ENCODE measurements around the gene BCL2L13.
"Not testable (repeated sequence)": the region's sequence is repeated elsewhere in the genome, so short reads cannot be mapped to it uniquely, and the experiment has no call there.

The BCL2L13 gene

DNA sequence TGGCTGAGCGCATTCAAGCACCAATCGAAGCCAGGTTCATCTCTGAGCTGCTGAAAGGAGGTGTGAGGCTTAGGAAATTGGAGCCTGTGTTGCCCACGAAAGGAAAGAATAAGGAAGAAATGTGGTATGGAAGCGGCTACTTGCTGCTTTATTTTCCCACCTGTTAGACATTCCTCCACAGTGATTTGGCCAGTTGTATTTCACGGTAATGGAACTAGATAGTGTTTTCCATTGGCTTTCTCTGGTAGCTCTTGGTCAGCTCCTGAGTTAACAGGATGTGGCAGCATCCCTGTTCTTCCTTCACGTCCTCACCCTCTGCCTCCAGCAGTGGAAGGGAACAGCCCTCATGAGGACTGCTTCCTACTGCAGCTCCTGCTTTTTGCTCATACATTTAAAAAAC is 91.0 kb downstream of the BCL2L13 start:
- no peak for DNase-seq

DNA sequence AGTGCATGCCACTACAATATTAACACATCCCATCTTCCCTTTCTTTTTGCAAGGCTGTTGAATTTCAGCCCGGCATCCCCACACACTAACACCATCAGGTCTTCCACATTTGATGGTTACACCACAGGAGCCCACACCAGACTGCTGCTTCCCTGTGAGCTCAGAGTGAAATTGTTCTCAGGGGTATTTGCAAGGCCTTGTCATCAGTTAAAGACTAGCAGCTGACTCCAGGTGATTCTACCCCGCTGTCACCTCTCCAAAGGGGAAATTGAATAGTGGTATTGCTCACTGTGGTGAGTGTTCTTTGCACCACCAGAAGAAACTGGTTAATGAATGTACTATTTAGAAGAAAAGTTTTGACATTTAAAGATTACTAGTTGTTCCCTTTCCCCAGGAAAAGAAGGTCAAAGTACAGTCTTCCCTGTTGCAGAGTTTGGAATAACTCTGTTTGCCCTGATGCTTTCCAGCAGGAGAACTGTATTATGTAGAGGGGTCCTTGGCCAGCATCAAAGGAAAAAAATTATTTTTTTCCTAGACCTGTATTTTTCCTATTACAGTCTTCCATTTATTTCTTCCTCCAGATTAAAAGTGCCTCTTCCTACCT is 93.8 kb downstream of the BCL2L13 start:
- no peak for DNase-seq

DNA sequence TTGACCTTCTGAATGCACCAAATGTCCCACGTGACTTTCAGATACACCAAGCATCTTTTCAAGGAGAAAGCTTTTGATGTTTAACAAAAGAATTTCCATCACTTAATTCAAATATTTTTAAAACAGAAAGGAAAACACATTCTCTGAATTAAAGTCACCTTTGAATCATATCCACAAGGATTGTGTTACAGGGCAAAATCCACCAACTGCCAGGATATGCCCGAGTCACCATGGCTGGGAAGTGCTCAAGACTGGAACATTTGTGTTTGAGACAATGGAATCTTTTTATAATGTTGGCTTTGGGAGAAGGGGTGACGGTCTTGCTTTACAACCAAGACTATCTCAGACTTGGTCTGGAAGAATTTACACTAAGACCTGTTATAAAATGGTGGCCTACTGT is 94.9 kb downstream of the BCL2L13 start:
- no peak for DNase-seq

- DNase-seq = no peak
These were observed 95.6 kb downstream of the BCL2L13 start for GRCh38 chr22:17734187-17734586.

- DNase-seq = no peak
These were observed 100.0 kb downstream of the BCL2L13 start for GRCh38 chr22:17738386-17739128.

DNA sequence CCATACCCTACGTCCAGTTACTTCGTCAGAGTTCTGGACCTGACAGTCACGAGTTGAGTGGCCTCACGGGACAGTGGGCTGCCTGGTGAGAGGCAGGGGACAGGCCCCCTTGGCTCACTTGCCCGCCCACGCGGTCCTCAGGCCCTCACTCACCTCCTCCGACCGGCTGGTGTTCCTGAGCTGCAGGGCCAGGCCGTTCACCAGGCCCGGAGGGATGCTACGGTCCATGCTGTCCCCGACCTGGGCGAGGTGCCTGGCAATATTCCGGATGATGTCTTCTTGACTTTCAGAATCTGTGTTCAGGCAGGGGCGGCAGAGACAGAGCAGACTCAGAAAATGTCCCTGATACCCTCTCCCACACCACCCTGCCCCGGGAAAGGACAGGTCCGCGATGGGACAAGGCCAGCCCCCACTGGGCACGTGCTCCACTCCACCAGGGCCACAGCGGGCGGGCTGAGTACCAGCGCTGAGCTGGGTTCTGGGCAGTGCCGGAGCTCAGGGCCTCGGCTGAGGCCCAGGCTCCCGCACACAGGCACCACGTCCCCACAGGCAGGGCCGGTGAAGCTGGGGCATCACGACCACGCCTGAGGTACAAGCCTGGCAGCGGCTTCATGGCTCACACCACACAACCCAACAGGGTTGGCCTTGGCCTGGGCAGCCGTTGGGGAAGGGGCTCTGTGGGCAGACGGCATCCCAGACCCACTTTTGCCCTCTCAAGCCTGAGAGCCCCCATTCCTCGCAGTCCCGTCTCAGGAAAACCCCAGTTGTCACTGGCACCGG is 100.8 kb downstream of the BCL2L13 start:
- no peak for DNase-seq

GRCh38 chr22:17741866-17742526 is 103.4 kb downstream of the BCL2L13 start:
- no peak for DNase-seq

GRCh38 chr22:17742527-17742902 is 104.0 kb downstream of the BCL2L13 start:
- peak; percentile 88 for DNase-seq

DNA sequence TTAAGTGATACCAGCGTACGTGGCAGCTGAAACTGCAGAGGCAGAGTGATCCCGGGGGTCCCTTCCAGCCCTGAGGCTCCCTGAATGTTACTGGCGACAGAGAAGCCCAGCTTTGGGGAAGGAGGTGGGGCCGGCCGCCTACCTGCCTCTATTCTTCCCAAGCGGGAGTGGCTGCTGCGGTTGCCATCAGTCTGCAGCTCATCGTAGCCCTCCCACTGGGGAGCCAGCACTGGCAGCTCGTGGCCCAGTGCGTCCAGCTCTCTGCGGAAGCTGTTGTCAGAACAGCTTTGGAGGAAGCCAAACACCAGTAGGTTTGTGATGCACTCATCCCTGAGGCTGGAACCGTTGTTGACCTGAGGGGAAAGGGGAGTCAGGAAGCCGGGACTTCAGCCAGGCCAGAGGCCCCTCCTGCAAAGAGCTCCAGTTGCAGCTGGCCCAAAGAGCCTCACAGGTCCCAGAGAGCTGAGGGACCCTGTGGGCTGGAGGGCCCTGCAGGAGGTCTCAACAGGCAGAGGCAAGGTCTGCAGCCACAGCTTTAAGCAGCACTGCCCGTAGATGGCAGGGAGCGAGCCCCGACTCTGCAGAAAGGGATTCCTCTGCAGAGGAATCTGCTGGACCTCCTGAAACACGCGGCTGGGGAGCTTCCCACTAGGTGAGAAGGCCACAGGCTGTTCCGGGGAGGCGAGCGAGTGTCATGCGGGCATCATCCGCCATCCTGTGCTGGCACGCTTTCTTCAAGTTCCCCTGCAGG is 105.3 kb downstream of the BCL2L13 start:
- DNase-seq = no peak

DNA sequence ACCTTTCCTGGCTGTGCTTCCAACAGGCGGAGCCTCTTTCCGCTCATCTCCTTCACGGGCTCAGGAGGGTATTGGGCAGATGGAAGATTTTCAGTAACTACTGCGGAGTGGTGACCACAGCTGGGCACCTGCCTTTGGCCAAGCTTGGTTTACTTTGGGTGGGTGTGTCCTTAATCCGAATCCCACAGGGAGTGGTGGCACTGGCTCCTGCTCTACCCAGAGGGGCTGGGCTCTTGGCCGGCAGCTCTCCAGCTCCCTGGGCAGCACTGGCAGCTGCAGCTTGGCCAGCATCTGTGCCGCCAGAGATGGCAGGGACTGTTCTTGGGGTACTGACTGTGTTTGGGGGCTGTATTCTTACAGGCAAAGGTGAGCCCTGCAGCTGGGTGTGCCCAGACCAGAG is 105.9 kb downstream of the BCL2L13 start:
- DNase-seq = no peak

- DNase-seq = no peak
These were observed 108.4 kb downstream of the BCL2L13 start for GRCh38 chr22:17746916-17747315.

- no peak for DNase-seq
These were observed 110.2 kb downstream of the BCL2L13 start for GRCh38 chr22:17748555-17749353.

GRCh38 chr22:17749605-17750395 is 111.2 kb downstream of the BCL2L13 start:
- DNase-seq = no peak

GRCh38 chr22:17751596-17751995 is 113.0 kb downstream of the BCL2L13 start:
- no peak for DNase-seq

GRCh38 chr22:17753401-17753989 is 114.9 kb downstream of the BCL2L13 start:
- no peak for DNase-seq

DNA sequence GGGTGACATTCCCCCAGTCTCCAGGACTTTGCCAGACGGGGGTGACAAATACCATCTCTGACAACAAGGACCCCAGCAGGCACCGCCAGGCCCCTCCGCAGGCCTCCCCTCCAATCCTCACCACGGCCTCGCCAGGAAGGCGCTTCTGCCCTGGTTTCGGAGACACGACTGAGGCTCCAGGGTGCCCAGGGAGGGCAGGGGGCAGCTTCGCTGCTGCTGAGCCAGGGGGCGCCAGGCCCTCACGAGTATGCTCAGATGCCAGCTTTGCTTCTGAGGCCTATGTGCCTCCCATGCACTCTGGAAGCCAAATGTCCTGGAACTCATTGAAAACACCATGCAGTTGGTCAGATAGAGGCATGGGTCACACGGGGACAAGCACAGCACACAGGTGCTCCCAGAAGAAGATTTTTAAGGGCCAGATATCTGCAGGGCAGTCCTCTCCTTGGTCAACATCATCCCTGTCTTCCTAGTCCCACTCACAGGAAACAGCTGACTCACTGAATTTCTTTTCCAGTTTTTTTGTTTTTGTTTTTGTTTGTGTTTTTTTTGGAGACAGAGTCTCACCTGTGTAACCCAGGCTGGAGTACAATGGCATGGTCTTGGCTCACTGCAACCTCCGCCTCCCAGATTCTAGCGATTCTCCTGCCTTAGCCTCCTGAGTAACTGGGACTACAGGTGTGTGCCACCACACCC is 115.8 kb downstream of the BCL2L13 start:
- peak; percentile 74 for DNase-seq

GRCh38 chr22:17761138-17761488 is 122.6 kb downstream of the BCL2L13 start:
- DNase-seq = no peak

DNA sequence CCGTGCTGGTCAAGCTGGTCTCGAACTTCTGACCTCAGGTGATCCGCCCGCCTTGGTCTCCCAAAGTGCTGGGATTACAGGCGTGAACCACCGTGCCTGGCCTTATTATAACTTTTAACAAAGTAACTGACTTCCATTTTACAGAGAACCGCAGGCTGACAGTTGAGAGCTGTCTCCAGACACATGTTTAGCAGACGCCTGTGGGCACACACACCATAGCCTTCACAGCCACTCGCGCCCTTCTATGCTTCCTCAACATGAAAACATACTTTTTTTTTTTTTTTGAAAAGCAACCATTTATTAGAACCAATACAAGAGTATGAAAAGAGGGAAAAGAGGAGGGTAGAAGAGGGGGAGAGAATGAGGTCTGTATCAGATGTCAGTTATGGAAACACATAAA is 124.9 kb downstream of the BCL2L13 start:
- not testable (repeated sequence) for DNase-seq

DNA sequence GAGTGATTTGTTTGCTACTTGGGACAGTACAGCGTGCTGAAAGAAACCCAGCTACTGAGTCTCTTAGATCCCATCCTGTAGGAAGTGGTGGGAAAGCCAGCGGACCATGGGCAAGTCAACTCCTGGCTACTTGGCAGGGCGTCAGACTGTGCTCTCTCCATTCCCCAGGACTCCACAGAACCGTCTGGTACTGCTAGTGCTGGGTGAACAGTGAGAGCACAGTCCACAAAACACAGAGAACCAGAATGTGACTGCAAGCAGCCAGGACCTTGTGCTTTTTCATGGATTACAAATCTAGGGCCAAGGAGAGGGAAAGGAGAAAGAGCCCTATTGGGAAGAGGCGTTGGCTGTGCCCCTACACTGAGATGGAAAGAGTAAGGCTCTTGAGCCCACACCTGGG is 125.5 kb downstream of the BCL2L13 start:
- DNase-seq = no peak

DNA sequence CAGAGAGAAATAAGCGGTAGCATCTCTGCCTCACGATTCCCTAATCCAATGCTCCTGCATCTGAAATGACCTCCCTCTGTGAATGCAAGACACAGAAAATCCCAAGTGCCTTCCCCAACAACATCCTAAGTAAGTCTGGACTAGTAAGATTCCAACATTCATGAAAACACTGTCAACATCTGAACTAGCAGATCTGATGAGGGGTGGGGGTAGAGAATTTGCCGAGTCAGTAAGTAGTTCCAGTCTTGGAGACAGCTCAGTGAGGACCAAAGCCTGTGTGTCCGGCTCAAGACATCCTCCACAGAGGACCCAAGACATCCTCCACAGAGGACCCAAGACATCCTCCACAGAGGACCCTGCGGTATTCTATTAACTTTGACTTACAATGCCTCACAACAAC is 126.3 kb downstream of the BCL2L13 start:
- DNase-seq = not testable (repeated sequence)

Data from activated effector memory CD4-positive, alpha-beta T cell treated with anti-CD3 and anti-CD28 coated beads, Interleukin-2, amount 50 U/mL, for 16 hours (primary cell).